ENCODE data around the gene FBXO17.

FBXO17 gene

GRCh38 chr19:38912600-38913514, 62.7 kb downstream of the FBXO17 start:
- no peak for DNase-seq

- no peak for DNase-seq
These were observed 64.0 kb downstream of the FBXO17 start for GRCh38 chr19:38911388-38912001.

- no peak for DNase-seq
These were observed 65.1 kb downstream of the FBXO17 start for GRCh38 chr19:38910488-38910887.

GRCh38 chr19:38908911-38909310, 66.6 kb downstream of the FBXO17 start:
- no peak for DNase-seq

GRCh38 chr19:38907670-38908069, 67.9 kb downstream of the FBXO17 start:
- DNase-seq, result no peak

- no peak for DNase-seq
These were observed 68.3 kb downstream of the FBXO17 start for GRCh38 chr19:38907227-38907626.

GRCh38 chr19:38905620-38906019, 69.9 kb downstream of the FBXO17 start:
- no peak for DNase-seq

- DNase-seq, result no peak
These were observed 70.7 kb downstream of the FBXO17 start for GRCh38 chr19:38904581-38905539.

GRCh38 chr19:38901683-38902082, 73.9 kb downstream of the FBXO17 start:
- no peak for DNase-seq

- DNase-seq, result no peak
These were observed 74.8 kb downstream of the FBXO17 start for GRCh38 chr19:38900743-38901190.

- DNase-seq, result no peak
These were observed 75.3 kb downstream of the FBXO17 start for GRCh38 chr19:38900202-38900629.

GRCh38 chr19:38899447-38900201, 75.9 kb downstream of the FBXO17 start, which contains the start of the genes NFKBIB and SIRT2:
TSS of gene NFKBIB (plus strand) at chr19:38899969. CDS start at chr19:38900033, 64 bp downstream.
TSS of gene SIRT2 (minus strand) at chr19:38899618. CDS start at chr19:38899521, 97 bp downstream.
- DNase-seq, result peak; percentile 99

GRCh38 chr19:38898788-38899446, 76.6 kb downstream of the FBXO17 start:
- no peak for DNase-seq

GRCh38 chr19:38894968-38895367, 80.6 kb downstream of the FBXO17 start:
- no peak for DNase-seq

- no peak for DNase-seq
These were observed 82.2 kb downstream of the FBXO17 start for GRCh38 chr19:38893341-38893771.

- DNase-seq, result no peak
These were observed 82.7 kb downstream of the FBXO17 start for GRCh38 chr19:38892841-38893240.

GRCh38 chr19:38891771-38892170, 83.8 kb downstream of the FBXO17 start:
- DNase-seq, result no peak

Data from activated CD4-positive, alpha-beta T cell treated with anti-CD3 and anti-CD28 coated beads, Interleukin-2, amount 50 U/mL, for 1 hour (primary cell).